A673 (cell line): ENCODE results near the gene ANKRD17. TPM values are rescaled to one million over a fixed set of nuclear protein-coding genes. Genes with fewer than 3 reads are reported as not detected.

Experiments
- BruUV-seq: library from RNA; stranded (reverse); fragments of 400-500 nt; replicated peaks from 2 replicates; lab custom pipeline; 2021; lab: Mats Ljungman, UMichigan
- CTCF ChIA-PET: fragments of 300-600 bp; sonication (Branson Sonifier 250); formaldehyde crosslinking; loops from one replicate; lab custom pipeline; 2022; ENCODE audit warnings: antibody characterized with exemption; lab: Charles Lee
- POLR2A ChIA-PET: fragments of 300-600 bp; sonication (Branson Sonifier 250); formaldehyde crosslinking; loops from one replicate; lab custom pipeline; 2022; ENCODE audit warnings: antibody characterized with exemption; ENCODE audit not compliant: low non-redundant PET; lab: Charles Lee
- DNase-seq: peaks from one replicate; pipeline ENCODE4 v3.0.0-alpha.2; 2015; ENCODE audit warnings: low spot score
- H3K27ac ChIP-seq: fragments of 200-600 bp; sonication (generic); 2 replicates; pipeline ENCODE4 v1.5.1; 2016; ENCODE audit warnings: mixed run types, low read depth, mild to moderate bottlenecking, mixed read lengths, antibody characterized with exemption, low read length; ENCODE audit not compliant: poor library complexity, severe bottlenecking
- H3K27me3 ChIP-seq: fragments of 200-600 bp; sonication (generic); replicated peaks from 2 replicates; pipeline ENCODE4 v1.6.1; 2017; ENCODE audit warnings: mixed run types, low read depth, mild to moderate bottlenecking, mixed read lengths, antibody characterized with exemption, low read length; ENCODE audit not compliant: insufficient read depth, poor library complexity
- H3K36me3 ChIP-seq: fragments of 200-600 bp; sonication (generic); 2 replicates; pipeline ENCODE4 v1.6.1; 2016; ENCODE audit warnings: mixed run types, mild to moderate bottlenecking, mixed read lengths, antibody characterized with exemption, low read length; ENCODE audit not compliant: insufficient read depth, poor library complexity, severe bottlenecking
- H3K4me1 ChIP-seq: fragments of 200-600 bp; sonication (generic); 2 replicates; pipeline ENCODE4 v1.6.1; 2017; ENCODE audit warnings: mixed run types, mild to moderate bottlenecking, mixed read lengths, antibody characterized with exemption, low read length; ENCODE audit not compliant: insufficient read depth, poor library complexity, severe bottlenecking
- H3K4me3 ChIP-seq: fragments of 200-600 bp; sonication (generic); 2 replicates; pipeline ENCODE4 v1.5.1; 2016; ENCODE audit warnings: low read depth, mixed run types, mild to moderate bottlenecking, mixed read lengths, low read length; ENCODE audit not compliant: poor library complexity, severe bottlenecking
- H3K9me3 ChIP-seq: fragments of 200-600 bp; sonication (generic); 2 replicates; pipeline ENCODE4 v1.6.1; 2016; ENCODE audit warnings: mixed run types, low read depth, mild to moderate bottlenecking, mixed read lengths, antibody characterized with exemption, low read length; ENCODE audit not compliant: poor library complexity, severe bottlenecking
- EZH2 ChIP-seq: fragments of 200-600 bp; sonication (generic); IDR thresholded peaks from 2 replicates; pipeline ENCODE4 v1.6.1; 2017; ENCODE audit warnings: borderline replicate concordance, low read depth, mild to moderate bottlenecking, mixed read lengths, antibody characterized with exemption, low read length; ENCODE audit not compliant: poor library complexity, severe bottlenecking
- intact Hi-C: fragments of 100-400 bp; cut with micrococcal nuclease; formaldehyde crosslinking; loops from one replicate; pipeline ENCODE4 v1.10.0; 2022; ENCODE audit not compliant: unreplicated experiment
- total RNA-seq: library from RNA; stranded (reverse); gene quantifications from 2 replicates; pipeline ENCODE4 v1.2.3, GENCODE V29; 2021
- TF ChIP-seq, protein P1 (sequence below): fragments of 300-800, 200-600 bp; sonication (generic); conservative IDR thresholded peaks from 2 replicates; pipeline ENCODE4 v1.5.1; 2017; ENCODE audit warnings: low read depth, mild to moderate bottlenecking, antibody characterized with exemption, low read length, moderate library complexity, mixed read lengths

The ANKRD17 gene
- total RNA-seq, 1 experiment from 2014 or later = 58.4 TPM

- Histone ChIP-seq H3K4me3 (no peak overlapping the region), H3K36me3 (no peaks in the 10 kb centered on the region), H3K27ac (no peak overlapping the region), H3K4me1 (no peaks in the 10 kb centered on the region), H3K9me3 (no peaks in the 10 kb centered on the region), H3K27me3 (no peaks in the 10 kb centered on the region)
- POLR2A ChIA-PET = no interaction called here
- TF ChIP-seq EZH2 = no peak
- TF ChIP-seq, protein P1, sequence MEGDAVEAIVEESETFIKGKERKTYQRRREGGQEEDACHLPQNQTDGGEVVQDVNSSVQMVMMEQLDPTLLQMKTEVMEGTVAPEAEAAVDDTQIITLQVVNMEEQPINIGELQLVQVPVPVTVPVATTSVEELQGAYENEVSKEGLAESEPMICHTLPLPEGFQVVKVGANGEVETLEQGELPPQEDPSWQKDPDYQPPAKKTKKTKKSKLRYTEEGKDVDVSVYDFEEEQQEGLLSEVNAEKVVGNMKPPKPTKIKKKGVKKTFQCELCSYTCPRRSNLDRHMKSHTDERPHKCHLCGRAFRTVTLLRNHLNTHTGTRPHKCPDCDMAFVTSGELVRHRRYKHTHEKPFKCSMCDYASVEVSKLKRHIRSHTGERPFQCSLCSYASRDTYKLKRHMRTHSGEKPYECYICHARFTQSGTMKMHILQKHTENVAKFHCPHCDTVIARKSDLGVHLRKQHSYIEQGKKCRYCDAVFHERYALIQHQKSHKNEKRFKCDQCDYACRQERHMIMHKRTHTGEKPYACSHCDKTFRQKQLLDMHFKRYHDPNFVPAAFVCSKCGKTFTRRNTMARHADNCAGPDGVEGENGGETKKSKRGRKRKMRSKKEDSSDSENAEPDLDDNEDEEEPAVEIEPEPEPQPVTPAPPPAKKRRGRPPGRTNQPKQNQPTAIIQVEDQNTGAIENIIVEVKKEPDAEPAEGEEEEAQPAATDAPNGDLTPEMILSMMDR = no peak
- no peak for DNase-seq
- CTCF ChIA-PET = no interaction called here
- BruUV-seq = no TSS peak
- intact Hi-C loops = loop anchor here (10.0 kb wide), 1 partner anchor 117 kb away; no protein-coding TSS in a partner anchor
These were observed 6.6 kb downstream of the ANKRD17 start for GRCh38 chr4:73252001-73252400.

- intact Hi-C loops = loop anchor here (10.0 kb wide), 1 partner anchor 117 kb away; no protein-coding TSS in a partner anchor
- ChIA-PET CTCF (no interaction called here), POLR2A (no interaction called here)
- no peak overlapping the region for H3K27ac ChIP-seq
- H3K4me1 ChIP-seq = no peaks in the 10 kb centered on the region
- no peak overlapping the region for H3K4me3 ChIP-seq
- no peaks in the 10 kb centered on the region for H3K27me3 ChIP-seq
- no TSS peak for BruUV-seq
- TF ChIP-seq, protein P1 = no peak
- TF ChIP-seq EZH2 = no peak
- no peaks in the 10 kb centered on the region for H3K9me3 ChIP-seq
- H3K36me3 ChIP-seq = no peaks in the 10 kb centered on the region
- no peak for DNase-seq
These were observed 7.2 kb downstream of the ANKRD17 start for GRCh38 chr4:73251384-73251783.

GRCh38 chr4:73250642-73251041 lies 8.0 kb downstream of the ANKRD17 start:
- Histone ChIP-seq H3K9me3 (no peaks in the 10 kb centered on the region), H3K36me3 (no peaks in the 10 kb centered on the region), H3K4me1 (no peaks in the 10 kb centered on the region), H3K27me3 (no peaks in the 10 kb centered on the region), H3K27ac (no peak overlapping the region), H3K4me3 (no peak overlapping the region)
- no peak for DNase-seq
- intact Hi-C loops = loop anchor here (10.0 kb wide), 1 partner anchor 116 kb away; no protein-coding TSS in a partner anchor
- TF ChIP-seq, protein P1 = no peak
- no peak for TF ChIP-seq EZH2
- CTCF ChIA-PET = no interaction called here
- no TSS peak for BruUV-seq
- POLR2A ChIA-PET = interaction anchor here (0.7 kb wide), 1 partner anchor 1884 kb away, joined by 3 read pairs; no protein-coding TSS in a partner anchor
